Measurements from ENCODE around the gene GRM8. TPM values are rescaled to one million over a fixed set of nuclear protein-coding genes. Genes with fewer than 3 reads are reported as not detected.

The GRM8 gene
- polyA plus RNA-seq, 1 donor (not counting 4 experiments of a cell fraction or from before 2014, with no cell fraction given): not detected

DNA sequence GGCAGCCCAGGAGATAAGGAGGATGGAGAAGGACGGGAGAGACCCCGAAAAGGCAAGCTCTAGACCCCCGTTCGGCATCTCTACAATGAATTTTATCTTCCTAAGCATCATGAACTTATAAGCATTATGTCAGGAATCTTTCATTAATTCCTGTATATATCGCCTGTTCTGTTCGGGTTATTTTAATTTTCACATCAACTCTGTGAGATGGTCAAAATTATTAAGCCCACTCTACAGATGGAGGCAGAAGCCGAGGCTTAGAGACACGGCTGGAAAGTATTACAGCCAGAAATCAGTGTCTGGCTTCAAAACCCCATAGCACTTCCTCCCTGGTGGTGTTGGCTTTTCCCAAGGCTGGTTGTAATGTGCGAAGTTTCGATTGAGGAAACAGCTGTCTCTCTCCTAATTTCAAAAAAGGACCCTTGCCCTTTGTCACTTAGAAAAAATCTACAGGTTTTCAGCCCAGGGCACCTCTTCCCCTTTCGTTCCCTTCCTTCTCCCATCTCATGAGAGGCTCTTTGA lies 1.5 kb upstream of the GRM8 start:
- DNase-seq (ENCODE audit: low read depth, low spot score) (no peak), FAIRE-seq (no peak)
- Histone ChIP-seq H3K4me3 (ENCODE audit: control insufficient read depth in 2 of 3, extremely low read depth in 1 of 3, insufficient read depth in 2 of 3, low read depth in 1 of 3, low read length in 3 of 3) (peak overlapping the region in 1 of 3 experiments; percentile 60), H3K79me2 (ENCODE audit: control insufficient read depth, insufficient read depth, low read length) (no peaks in the 10 kb centered on the region), H2AFZ (ENCODE audit: control insufficient read depth, low read length) (no peak overlapping the region), H3K27ac (ENCODE audit: control insufficient read depth, insufficient read depth, low read length) (no peak overlapping the region), H3K9me3 (ENCODE audit: control insufficient read depth, low read depth, low read length) (no peaks in the 10 kb centered on the region), H4K20me1 (ENCODE audit: control insufficient read depth, extremely low read depth, insufficient read depth, low read length) (no peaks in the 10 kb centered on the region), H3K4me2 (ENCODE audit: control insufficient read depth, extremely low read depth, insufficient read depth, low read depth, low read length) (no peak overlapping the region), H3K4me1 (ENCODE audit: control insufficient read depth, extremely low read depth, insufficient read depth, low read length) (peaks cover 10% of the 10 kb centered on the region), H3K27me3 (ENCODE audit: control insufficient read depth, extremely low read depth, insufficient read depth, low read length) (peaks cover 38% of the 10 kb centered on the region), H3K9me1 (ENCODE audit: control insufficient read depth, extremely low read depth, insufficient read depth, low read length) (no peaks in the 10 kb centered on the region), H3K36me3 (ENCODE audit: control insufficient read depth in 2 of 2, extremely low read depth in 1 of 2, insufficient read depth in 2 of 2, low read length in 2 of 2) (no peaks in the 10 kb centered on the region), H3K9ac (ENCODE audit: control insufficient read depth, extremely low read depth, insufficient read depth, low read length) (no peak overlapping the region)
- TF ChIP-seq, protein P1, sequence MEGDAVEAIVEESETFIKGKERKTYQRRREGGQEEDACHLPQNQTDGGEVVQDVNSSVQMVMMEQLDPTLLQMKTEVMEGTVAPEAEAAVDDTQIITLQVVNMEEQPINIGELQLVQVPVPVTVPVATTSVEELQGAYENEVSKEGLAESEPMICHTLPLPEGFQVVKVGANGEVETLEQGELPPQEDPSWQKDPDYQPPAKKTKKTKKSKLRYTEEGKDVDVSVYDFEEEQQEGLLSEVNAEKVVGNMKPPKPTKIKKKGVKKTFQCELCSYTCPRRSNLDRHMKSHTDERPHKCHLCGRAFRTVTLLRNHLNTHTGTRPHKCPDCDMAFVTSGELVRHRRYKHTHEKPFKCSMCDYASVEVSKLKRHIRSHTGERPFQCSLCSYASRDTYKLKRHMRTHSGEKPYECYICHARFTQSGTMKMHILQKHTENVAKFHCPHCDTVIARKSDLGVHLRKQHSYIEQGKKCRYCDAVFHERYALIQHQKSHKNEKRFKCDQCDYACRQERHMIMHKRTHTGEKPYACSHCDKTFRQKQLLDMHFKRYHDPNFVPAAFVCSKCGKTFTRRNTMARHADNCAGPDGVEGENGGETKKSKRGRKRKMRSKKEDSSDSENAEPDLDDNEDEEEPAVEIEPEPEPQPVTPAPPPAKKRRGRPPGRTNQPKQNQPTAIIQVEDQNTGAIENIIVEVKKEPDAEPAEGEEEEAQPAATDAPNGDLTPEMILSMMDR (optimal IDR thresholded peaks at IDR 0.05 in 1 of 3, IDR thresholded peaks at IDR 0.05 in 1 of 3, conservative IDR thresholded peaks at IDR 0.05 in 1 of 3; ENCODE audit: extremely low read depth in 1 of 3, insufficient read depth in 2 of 3, low read length in 3 of 3): no peak
- TF ChIP-seq EZH2 (IDR thresholded peaks at IDR 0.05; ENCODE audit: low read length): no peak
- dilution Hi-C loops (cut with MboI; ENCODE audit: extremely low pct_ligation_motif_present, low sequenced_read_pairs): no loop called here

DNA sequence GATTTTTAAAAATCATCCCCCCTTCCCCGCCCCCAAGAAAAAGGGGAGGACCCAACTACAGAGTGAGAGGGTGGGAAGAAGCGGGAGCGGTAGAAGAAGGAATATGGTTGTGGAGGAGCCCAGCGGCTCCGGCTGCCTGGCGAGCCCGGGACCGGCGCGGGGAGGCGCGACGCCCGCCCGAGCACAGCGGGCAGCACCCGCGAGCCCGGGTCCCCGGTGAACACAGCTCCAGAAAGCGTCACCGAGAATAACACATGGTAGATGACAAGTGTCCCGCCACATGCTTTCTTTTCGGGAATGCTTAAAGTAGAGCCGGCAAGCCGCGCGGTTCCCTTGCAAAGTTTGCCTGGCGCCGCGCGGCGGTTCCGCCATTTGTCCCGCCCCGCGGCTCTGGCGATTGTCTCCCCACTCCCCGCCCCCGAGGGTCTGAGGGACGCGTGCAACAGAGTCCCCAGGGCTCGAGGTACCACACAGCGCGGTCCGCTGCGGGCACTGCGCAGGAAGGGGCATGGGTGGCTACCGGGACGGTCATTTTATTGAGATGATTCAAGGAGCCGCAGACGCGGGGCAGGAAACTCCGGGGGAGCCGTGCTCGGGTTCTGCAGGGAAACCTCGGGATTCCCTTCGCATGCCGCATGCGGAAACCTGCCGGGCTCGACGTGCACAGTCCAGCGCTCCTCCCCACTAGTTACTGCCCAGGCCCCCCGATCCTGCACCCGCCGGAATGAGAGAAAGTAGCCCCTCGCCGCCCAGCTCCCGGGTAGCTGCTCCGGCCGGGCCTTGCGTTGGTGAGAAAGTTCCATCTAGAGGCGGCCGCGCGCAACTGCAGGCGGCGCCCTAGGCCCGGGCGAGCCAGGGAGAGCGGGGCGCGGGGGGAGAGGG lies 781 bp upstream of the GRM8 start:
- TF ChIP-seq, protein P1 (optimal IDR thresholded peaks at IDR 0.05 in 1 of 3, IDR thresholded peaks at IDR 0.05 in 1 of 3, conservative IDR thresholded peaks at IDR 0.05 in 1 of 3; ENCODE audit: extremely low read depth in 1 of 3, insufficient read depth in 2 of 3, low read length in 3 of 3): peak; percentile 60 to 86 (median 79)
- TF ChIP-seq EZH2 (IDR thresholded peaks at IDR 0.05; ENCODE audit: low read length): peak; percentile 41
- peaks cover 10% of the 10 kb centered on the region for H3K4me1 ChIP-seq (ENCODE audit: control insufficient read depth, extremely low read depth, insufficient read depth, low read length)
- no peak for DNase-seq (ENCODE audit: low read depth, low spot score)
- no peaks in the 10 kb centered on the region for H3K9me1 ChIP-seq (ENCODE audit: control insufficient read depth, extremely low read depth, insufficient read depth, low read length)
- no peaks in the 10 kb centered on the region for H3K79me2 ChIP-seq (ENCODE audit: control insufficient read depth, insufficient read depth, low read length)
- peak overlapping the region; percentile 60 to 76 (median 63) for H3K4me3 ChIP-seq (ENCODE audit: control insufficient read depth in 2 of 3, extremely low read depth in 1 of 3, insufficient read depth in 2 of 3, low read depth in 1 of 3, low read length in 3 of 3)
- dilution Hi-C loops (cut with MboI; ENCODE audit: extremely low pct_ligation_motif_present, low sequenced_read_pairs): no loop called here
- no peak for FAIRE-seq
- H3K27me3 ChIP-seq (ENCODE audit: control insufficient read depth, extremely low read depth, insufficient read depth, low read length): peaks cover 38% of the 10 kb centered on the region
- H3K27ac ChIP-seq (ENCODE audit: control insufficient read depth, insufficient read depth, low read length): no peak overlapping the region
- H3K9me3 ChIP-seq (ENCODE audit: control insufficient read depth, low read depth, low read length): no peaks in the 10 kb centered on the region
- no peaks in the 10 kb centered on the region for H3K36me3 ChIP-seq (ENCODE audit: control insufficient read depth in 2 of 2, extremely low read depth in 1 of 2, insufficient read depth in 2 of 2, low read length in 2 of 2)
- peak overlapping the region; percentile 88 for H2AFZ ChIP-seq (ENCODE audit: control insufficient read depth, low read length)
- no peaks in the 10 kb centered on the region for H4K20me1 ChIP-seq (ENCODE audit: control insufficient read depth, extremely low read depth, insufficient read depth, low read length)
- H3K9ac ChIP-seq (ENCODE audit: control insufficient read depth, extremely low read depth, insufficient read depth, low read length): peak overlapping the region; percentile 51
- peak overlapping the region; percentile 90 for H3K4me2 ChIP-seq (ENCODE audit: control insufficient read depth, extremely low read depth, insufficient read depth, low read depth, low read length)
